Measurements from ENCODE around the gene MVB12B. TPM values are rescaled to one million over a fixed set of nuclear protein-coding genes. Genes with fewer than 3 reads are reported as not detected.

The MVB12B gene
- total and polyA plus RNA-seq, 2 of the 4 experiments (the other 2 are of a cell fraction) = 2.0 to 4.0 TPM

- TF ChIP-seq USF2 (IDR thresholded peaks at IDR 0.05; ENCODE audit: low read depth, low read length) = no peak
Observed at GRCh38 chr9:126398403-126399058, 71.9 kb downstream of the MVB12B start (continued).

GRCh38 chr9:126399251-126399650 is 72.6 kb downstream of the MVB12B start:
- dilution Hi-C loops (cut with HindIII; ENCODE audit: low sequenced_read_pairs, unreplicated experiment) (no loop called here), intact Hi-C loops (cut with micrococcal nuclease) (loop anchor here (2.0 to 5.0 kb wide), 2 partner anchors 92 to 992 kb away; no protein-coding TSS in a partner anchor), in situ Hi-C loops (cut with MboI; ENCODE audit: low sequenced_read_pairs) (loop anchor here (5.0 to 10.0 kb wide), 2 partner anchors 97 to 994 kb away; no protein-coding TSS in a partner anchor)
- Histone ChIP-seq H2AFZ (replicated peaks; ENCODE audit: low read length, poor library complexity) (no peak overlapping the region), H4K8ac (ENCODE audit: low read depth in 2 of 2, low read length in 2 of 2) (no peak overlapping the region), H3K27ac (ENCODE audit: insufficient read depth, low read length) (no peak overlapping the region), H2BK120ac (ENCODE audit: low read depth, low read length) (no peak overlapping the region), H4K91ac (ENCODE audit: insufficient read depth, low read depth, low read length) (no peak overlapping the region), H3K36me3 (ENCODE audit: control insufficient read depth, insufficient read depth, low read length) (peaks cover 1% of the 10 kb centered on the region; the same call in 1 of the 2 replicates), H3K4ac (ENCODE audit: low read depth, low read length) (no peak overlapping the region), H3K23ac (ENCODE audit: low read depth, low read length) (no peak overlapping the region), H3K18ac (ENCODE audit: low read depth, low read length) (no peak overlapping the region), H3K4me3 (ENCODE audit: insufficient read depth, low read depth, low read length) (no peak overlapping the region), H3K9me1 (ENCODE audit: insufficient read depth, low read length) (0 out of 2 replicates have a peak, but pooled peaks cover 5% of the 10 kb centered on the region), H3K4me2 (ENCODE audit: low read depth, low read length) (no peak overlapping the region), H2BK5ac (ENCODE audit: low read depth, low read length, poor library complexity, severe bottlenecking) (no peak overlapping the region), H3K14ac (replicated peaks; ENCODE audit: low read depth, low read length) (no peak overlapping the region), H2BK20ac (ENCODE audit: low read depth, low read length) (no peak overlapping the region), H3K4me1 (ENCODE audit: control insufficient read depth, insufficient read depth, low read length) (peaks cover 4% of the 10 kb centered on the region), H4K5ac (ENCODE audit: low read depth, low read length) (no peak overlapping the region), H3K9me3 (ENCODE audit: control insufficient read depth, insufficient read depth, low read length) (no peaks in the 10 kb centered on the region), H4K20me1 (ENCODE audit: insufficient read depth, low read length) (no peaks in the 10 kb centered on the region), H3K27me3 (ENCODE audit: control insufficient read depth, insufficient read depth, low read length) (no peaks in the 10 kb centered on the region), H3K56ac (ENCODE audit: extremely low read depth, insufficient read depth, low read length) (no peak overlapping the region), H2AK5ac (ENCODE audit: low read depth, low read length) (no peak overlapping the region), H3K9ac (ENCODE audit: low read depth, low read length) (no peak overlapping the region), H2BK15ac (ENCODE audit: low read depth, low read length) (no peak overlapping the region), H2AK9ac (replicated peaks; ENCODE audit: low read depth, low read length, poor library complexity) (no peak overlapping the region), H3K79me1 (ENCODE audit: low read depth in 1 of 2, low read length in 2 of 2) (no peaks in the 10 kb centered on the region)
- TF ChIP-seq MXI1 (IDR thresholded peaks at IDR 0.05; ENCODE audit: borderline replicate concordance, low read depth, low read length) (no peak), USF2 (IDR thresholded peaks at IDR 0.05; ENCODE audit: low read depth, low read length) (peak; percentile 60)
- no peak for ATAC-seq (ENCODE audit: low read depth)
- no TSS peak for BruUV-seq (replicated peaks)
- DNase-seq = peak; percentile 35
- 97% methylated on average over 3 of the region's 8 CpGs; no CpG with 5 or more reads in 1 of the 2 experiments for WGBS, 2 experiments (ENCODE audit: extremely low coverage in 2 of 2, insufficient read length in 1 of 2)
- ChIA-PET POLR2A (ENCODE audit: unreplicated experiment) (no interaction called here), CTCF (interaction anchor here (0.9 to 2.3 kb wide), 6 partner anchors 28 to 109 kb away, joined by 3 to 14 read pairs (median 8); no protein-coding TSS in a partner anchor)
